Epithelial cell of prostate (primary cell): ENCODE results near the gene E2F3.

Experiments
- DNase-seq: peaks from one replicate; pipeline ENCODE4 v3.0.0-alpha.2; 2011; ENCODE audit warnings: low read depth, low spot score
- H3K27ac ChIP-seq: fragments of 450-650 bp; 2 replicates; pipeline ENCODE4 v1.5.1; 2017; ENCODE audit warnings: mild to moderate bottlenecking

Gene E2F3

DNA sequence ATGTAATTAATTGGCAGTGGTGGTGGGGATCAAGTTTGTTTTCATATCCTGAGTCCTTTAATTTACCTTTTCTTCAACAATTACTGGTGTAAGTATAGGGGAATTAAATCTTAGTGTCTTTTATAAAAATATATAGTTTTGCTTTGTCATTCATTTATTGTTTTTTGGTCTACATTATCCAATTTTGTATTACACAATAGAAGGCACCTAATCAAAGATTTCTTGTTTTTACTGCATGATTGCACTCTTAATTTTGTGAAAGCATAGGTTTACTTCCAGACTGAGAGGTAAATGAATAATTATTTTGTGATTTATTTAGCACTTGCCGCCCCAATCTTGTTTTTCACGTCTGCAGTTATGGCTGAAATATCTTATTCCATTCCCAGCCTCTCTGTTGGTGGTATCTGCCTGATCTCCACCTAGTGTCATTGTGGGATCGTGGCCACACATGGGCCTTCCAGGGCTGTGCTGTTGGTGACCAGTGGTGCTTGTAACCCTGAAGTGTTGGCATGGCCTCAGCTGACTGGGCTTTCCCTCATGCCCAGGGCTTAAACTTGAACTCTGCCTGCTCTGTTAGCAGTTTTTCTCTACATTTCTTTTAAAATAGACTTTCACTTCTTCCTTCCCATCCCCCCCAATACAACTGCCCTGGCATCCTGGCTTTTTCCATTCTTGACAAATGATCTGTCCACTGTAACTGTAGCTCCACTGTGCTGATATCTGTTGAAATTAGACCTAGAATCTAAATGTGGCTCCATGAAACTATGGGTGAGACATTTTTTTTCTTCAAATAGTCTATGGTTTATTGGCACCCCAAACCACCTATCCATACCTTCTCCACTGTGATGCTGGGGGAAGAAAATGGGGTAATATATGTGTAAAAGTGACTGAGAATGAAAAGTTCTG, 24.8 kb downstream of the E2F3 start:
- no peak for DNase-seq
- H3K27ac ChIP-seq: no peak overlapping the region

DNA sequence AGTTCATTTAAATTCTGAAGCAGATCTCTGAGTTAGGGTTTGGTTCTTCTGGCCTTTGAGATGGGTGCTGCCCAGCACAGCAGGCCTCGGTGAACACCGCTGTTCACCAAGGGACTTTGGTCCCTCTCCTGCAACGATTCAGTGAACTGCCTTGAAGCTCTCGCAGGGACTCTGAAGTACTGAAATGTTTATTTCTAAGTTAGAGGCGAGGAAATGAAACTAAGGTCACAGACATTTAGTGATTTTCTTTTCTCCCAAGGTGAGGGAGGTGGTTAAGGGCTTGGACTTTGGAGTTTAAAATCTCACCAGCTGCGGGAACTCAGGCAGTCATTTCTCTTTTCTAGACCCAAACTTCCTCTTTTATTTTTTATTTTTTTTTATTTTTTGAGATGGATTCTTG, 26.2 kb downstream of the E2F3 start:
- H3K27ac ChIP-seq: no peak overlapping the region

GRCh38 chr6:20432692-20433091, 31.0 kb downstream of the E2F3 start:
- no peak for DNase-seq
- H3K27ac ChIP-seq: no peak overlapping the region

More for the DNA sequence above, 26.2 kb downstream of the E2F3 start:
- no peak for DNase-seq

DNA sequence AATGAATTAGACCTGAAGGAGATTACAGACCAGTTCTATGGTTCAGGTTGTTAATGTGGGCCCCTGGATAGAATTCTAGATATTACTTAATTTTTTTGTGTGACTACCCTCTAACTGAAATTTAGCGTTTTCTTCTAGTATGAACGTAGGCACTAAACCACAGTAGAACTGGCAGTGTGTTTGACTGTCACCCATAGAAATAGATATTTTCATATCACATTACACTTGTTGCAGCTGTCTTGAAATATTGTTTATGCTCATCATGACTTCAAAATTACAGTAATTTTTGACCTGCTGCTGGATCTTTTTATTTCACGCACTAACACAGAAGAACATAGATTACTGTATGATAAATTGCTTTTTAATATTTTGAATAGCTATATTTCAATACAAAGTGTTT, 31.6 kb downstream of the E2F3 start:
- no peak for DNase-seq
- no peak overlapping the region for H3K27ac ChIP-seq

DNA sequence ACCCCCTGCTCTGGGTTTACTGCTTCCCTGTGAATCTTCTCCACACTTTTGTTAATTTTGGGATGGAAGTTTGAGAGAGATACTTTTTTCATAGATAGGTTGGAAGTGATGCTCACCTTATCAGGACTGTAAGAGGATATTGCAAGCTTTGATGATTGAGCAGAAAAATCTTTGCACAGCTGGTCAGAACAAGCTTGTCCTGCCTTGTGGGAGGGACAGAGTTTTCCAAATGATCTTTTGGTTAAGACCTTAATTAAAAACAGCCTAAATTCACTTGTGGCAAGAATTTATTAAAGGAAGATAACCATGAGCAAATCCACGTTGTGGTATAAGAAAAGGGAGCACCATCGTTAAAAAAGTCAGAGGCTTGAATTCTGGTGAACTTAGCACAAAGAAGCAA, 32.2 kb downstream of the E2F3 start:
- no peak overlapping the region for H3K27ac ChIP-seq
- DNase-seq: no peak

DNA sequence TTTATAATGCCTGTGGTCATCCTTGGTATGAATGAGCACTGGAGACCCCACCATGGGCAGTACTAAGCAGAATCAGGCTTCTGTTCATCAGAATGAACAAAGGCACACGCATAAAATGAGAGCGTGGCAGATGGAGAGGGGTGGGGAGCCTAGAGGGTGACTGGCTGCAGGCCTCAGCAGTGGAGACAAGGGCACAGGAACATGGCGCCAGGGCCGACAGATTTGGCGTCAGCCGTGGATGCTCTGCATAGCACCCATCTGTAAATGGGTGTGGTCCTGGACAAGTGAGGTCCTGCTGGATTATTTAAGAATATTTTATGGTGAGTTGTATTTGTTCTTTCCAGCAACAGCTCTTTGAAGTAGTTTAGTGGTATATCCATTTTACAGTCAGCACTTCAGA, 33.1 kb downstream of the E2F3 start:
- H3K27ac ChIP-seq: no peak overlapping the region
- no peak for DNase-seq

DNA sequence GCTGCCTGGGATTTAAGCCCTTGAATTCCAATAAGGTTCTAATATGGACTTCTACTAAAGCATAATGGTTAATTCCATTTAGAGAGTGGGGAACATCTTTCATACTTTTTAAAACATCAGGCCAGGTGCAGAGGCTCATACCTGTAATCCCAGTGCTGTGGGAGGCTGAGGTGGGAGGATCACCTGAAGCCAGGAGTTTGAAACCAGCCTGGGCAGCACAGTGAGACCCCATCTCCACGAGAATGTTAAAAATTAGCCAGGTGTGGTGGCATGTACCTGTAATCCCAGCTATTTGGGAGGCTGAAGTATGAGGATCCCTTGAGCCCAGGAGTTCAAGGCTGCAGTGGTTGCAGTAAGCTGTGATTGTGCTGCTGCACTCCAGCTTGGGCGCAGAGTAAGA, 35.0 kb downstream of the E2F3 start:
- H3K27ac ChIP-seq: no peak overlapping the region
- DNase-seq: no peak

DNA sequence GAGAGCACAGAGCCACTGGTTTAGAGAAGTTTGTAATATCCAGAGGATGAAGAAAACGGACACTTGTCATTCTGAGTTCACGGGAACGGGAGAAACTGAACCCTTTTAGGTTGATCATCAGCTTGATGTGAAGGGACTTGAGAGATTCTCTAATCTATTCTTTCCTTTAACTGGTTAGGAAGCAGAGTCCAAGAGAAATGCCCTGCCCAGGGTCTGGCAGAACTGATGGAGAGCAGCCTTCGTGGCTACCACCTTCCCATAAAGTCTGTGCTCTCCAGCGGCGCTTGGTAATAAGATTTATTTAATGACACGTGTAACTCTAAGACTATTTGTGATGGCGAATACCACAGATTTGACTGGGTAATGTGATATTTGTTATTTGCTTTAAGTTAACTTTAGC, 36.0 kb downstream of the E2F3 start:
- H3K27ac ChIP-seq: no peak overlapping the region
- no peak for DNase-seq

DNA sequence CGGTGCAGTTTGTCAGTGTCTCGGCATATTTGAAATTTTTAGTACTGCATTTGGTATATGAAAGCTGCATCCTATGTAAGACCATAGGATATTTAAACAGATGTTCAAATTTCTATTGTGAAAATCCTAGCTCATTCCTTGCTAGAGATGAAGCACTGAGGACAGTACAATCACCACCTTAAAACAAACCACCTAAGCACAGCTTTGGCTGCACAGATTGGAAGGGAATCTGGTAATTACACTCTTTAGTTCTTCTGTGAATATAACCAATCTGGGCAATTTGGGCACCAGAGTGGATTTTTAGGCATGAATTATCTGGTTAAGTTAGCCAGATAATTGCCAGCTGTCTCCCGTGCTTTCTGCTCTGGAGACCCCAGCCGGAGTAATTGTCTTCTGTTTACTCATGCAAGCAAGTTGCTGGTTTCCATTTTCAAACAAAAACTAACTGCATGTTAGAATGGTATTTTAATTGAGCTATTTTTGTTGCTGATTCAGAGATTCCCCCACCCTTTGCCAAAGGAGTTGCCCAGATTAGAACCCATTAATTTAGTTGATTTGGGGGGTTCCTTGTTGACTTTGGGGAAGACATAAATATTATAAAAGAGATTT, 36.9 kb downstream of the E2F3 start:
- no peak for DNase-seq
- H3K27ac ChIP-seq: no peak overlapping the region

DNA sequence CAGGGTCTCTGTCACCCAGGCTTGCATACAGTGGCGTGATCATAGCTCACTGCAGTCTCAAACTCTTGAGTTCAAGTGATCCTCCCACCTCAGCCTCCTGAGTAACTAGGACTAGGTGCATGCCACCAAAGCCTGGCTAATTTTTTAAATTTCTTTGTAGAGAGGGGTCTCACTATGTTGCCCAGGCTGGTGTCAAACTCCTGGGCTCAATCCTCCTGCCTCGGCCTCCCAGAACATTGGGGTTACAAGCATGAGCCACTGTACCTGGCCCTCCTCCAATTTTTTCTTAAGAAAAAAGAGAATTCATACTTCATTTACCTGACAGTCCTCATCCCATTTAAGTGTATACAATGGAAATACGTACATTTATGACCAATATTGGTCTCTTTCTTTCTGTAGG, 37.9 kb downstream of the E2F3 start:
- no peak overlapping the region for H3K27ac ChIP-seq
- DNase-seq: no peak

DNA sequence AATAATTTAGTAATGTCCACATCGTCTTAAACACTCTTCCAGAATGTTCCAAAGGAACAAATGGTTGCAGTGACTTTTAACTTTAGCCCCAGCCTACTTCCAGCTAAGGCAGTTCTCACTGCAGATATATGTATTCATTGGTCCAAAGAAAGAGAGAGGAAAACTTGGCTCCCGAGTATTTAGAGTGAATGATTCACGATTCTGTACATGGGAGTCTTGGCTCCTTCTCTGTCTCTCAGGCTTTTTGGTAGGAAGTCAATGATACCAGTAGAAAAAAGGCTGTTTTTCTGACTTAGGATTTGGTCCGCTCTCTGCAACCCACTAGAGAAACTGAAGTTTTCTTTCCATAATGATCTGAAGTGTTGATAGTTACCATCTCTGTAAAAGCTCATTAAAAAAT, 38.6 kb downstream of the E2F3 start:
- DNase-seq: no peak
- H3K27ac ChIP-seq: no peak overlapping the region

- H3K27ac ChIP-seq: no peak overlapping the region
- no peak for DNase-seq
Observed at GRCh38 chr6:20441236-20441635, 39.6 kb downstream of the E2F3 start.

DNA sequence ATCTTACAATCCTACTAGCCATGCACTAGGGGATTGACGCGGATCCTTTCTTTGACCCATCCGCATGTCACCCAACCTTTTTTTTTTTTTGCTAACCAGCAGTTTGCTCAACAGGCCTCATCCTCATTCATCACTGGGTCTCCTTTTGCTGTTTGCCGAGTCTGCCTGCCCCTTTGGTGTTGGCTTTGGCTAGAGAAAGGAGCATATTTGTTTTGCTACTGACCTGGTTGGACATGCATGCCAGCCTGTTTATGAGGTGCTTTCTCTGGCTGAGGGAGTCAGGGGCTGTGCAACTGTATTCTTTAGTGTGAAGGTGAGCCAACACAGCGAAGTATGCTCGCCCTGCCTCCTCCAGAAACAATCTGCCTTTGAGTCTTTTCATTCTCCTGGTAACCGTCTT, 40.2 kb downstream of the E2F3 start:
- no peak for DNase-seq
- H3K27ac ChIP-seq: no peak overlapping the region

DNA sequence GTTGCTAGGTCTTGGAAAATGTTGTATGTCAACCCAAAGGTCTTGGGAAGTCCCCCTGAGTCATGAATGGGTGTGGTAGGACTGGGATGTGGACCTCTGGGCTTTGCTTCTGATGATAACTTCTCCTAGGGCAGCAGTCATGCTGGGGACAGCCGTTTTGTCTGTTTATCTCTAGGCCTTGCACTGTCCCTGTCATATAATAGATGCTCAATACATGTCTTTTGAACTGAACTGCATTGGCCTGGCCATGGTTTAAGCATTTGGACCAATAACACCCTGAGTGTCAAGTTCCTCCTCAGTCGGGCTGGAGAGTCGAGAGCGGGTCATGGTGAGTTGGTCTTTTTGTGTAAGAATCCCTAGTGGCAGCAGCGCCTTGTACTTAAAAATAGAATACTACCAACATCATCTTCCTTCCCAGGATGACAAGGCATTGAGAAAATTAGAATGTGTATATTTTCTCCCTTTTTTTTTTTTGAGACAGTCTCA, 43.1 kb downstream of the E2F3 start:
- H3K27ac ChIP-seq: no peak overlapping the region
- no peak for DNase-seq

DNA sequence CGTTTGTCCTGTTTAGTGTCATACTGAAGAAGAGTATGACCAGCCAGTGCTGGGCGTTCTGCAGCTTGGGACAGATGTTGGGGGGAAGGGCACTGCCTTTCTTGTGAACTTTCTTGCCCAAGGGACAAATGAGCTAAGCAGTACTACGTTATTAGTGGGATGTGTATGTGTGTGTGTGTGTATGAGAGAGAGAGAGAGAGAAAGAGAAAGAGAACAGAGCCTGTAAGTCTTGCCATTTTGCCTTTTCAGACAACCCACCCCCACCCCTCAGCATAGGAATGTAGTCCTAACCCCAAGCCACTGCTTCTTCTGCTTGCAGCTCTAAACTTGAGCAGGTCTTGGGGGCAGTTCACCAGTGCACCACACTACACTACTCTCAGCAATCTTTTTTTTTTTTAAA, 45.5 kb downstream of the E2F3 start:
- H3K27ac ChIP-seq: no peak overlapping the region
- no peak for DNase-seq

DNA sequence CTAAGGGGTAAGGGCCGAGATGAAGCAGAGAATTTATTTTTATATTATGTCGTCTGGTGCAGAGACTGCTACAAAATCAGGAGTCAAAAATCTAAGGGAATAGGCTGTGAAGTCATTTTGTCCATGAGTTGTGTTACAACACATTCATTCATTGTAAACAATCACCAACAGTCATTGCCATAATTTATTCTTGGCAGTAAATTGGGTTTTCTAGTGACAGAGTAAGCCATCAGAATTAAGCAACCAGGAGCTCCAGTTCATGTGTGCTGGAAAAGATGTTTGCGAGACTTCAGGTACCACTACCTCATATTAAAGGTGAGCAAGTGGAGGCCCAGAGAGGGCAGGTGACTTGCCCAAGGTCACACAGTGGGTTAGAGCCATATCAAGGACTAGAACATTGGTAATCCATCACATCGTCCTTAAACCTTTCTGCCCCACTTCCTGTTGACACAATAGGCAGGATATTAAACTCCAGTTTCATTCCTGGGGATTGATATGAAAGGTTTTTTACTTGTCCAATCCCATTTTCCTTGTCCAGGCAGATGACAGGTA, 46.0 kb downstream of the E2F3 start:
- H3K27ac ChIP-seq: no peak overlapping the region
- DNase-seq: no peak

- no peak for DNase-seq
- no peak overlapping the region for H3K27ac ChIP-seq
Observed at GRCh38 chr6:20448828-20449227, 47.1 kb downstream of the E2F3 start.

- DNase-seq: no peak
- H3K27ac ChIP-seq: no peak overlapping the region
Observed at GRCh38 chr6:20454204-20454824, 52.6 kb downstream of the E2F3 start.

GRCh38 chr6:20455251-20455940, 53.7 kb downstream of the E2F3 start:
- DNase-seq: no peak
- no peak overlapping the region for H3K27ac ChIP-seq
